Fibroblast of peridontal ligament (primary cell): ENCODE measurements around the gene CDADC1.
A peak's percentile ranks its signal among the peaks of the same experiment; 100 is the strongest.
"Not testable (repeated sequence)": the region's sequence is repeated elsewhere in the genome, so short reads cannot be mapped to it uniquely, and the experiment has no call there.

ENCODE experiments used
- DNase-seq: peaks from one replicate; pipeline ENCODE4 v3.0.0-alpha.2; 2010; ENCODE audit errors: extremely low read depth

CDADC1 gene

DNA sequence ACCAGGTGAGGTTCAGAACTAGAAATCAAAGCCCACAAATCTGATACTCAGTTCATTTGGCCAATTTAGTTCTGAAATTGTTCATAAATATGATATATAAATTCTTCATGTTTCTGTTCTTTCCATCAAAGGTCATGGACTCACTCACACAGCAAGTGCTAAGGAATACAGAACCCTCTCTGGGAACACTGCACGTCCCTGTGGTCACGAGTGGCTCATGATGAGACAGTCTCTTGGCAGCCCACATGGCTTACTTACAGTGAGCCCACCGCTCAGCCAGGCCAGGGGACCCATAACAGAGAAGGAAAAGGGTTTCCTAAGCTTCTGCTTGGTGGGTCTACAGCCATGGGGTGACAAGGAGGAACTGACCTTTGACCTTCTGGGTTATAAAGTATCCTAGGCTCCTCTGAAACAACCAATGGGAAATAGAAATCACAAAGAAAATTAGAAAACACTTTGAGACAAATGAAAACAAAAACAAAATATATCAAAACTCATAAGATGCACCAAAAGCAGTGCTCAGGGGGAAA is 67.4 kb downstream of the CDADC1 start:
- DNase-seq, result no peak

GRCh38 chr13:49315756-49316482 is 68.2 kb downstream of the CDADC1 start:
- no peak for DNase-seq

- DNase-seq, result peak; percentile 88
Observed at GRCh38 chr13:49319551-49319950, 71.8 kb downstream of the CDADC1 start.

GRCh38 chr13:49319951-49320350 is 72.2 kb downstream of the CDADC1 start:
- DNase-seq, result no peak

DNA sequence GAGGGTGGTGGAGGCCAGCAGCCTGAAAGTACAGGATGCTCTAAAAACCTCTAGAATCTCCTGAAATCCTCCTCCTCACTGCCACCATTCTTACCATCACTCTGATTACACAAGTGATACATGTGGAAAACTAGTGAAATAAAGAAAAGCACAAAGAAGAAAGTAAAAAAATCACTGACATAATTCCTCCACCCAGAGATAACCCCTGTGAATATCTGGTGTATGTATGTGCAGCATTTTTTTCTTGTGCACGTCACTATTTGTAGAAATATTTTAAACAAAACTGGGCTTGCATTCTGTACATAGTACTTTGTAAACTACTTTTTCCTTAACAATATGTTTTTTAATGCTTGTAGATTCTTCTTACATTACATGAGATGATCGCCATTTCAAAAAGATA is 73.2 kb downstream of the CDADC1 start:
- DNase-seq, result no peak

- DNase-seq, result no peak
Observed at GRCh38 chr13:49322702-49323101, 75.0 kb downstream of the CDADC1 start.

DNA sequence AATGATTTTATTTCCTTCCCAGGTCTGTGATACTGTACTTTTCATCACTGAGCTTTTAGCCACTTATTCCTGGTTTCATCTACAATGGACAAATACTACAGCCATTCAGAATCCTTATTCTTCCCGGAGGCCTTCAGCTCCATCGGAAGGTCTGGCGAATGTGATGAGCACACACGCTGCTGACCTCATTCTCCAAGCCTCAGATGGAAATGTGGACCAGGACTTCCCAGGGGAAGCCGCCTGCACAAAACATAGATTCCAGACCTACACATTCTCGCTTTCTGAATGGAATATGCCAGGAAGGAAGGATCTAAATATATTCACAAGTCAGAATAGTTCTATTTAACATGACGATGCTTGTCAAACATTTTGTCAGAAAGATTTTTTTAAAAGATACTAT is 75.6 kb downstream of the CDADC1 start:
- no peak for DNase-seq

GRCh38 chr13:49326222-49326917 is 78.6 kb downstream of the CDADC1 start:
- DNase-seq, result no peak

GRCh38 chr13:49327145-49327544 is 79.4 kb downstream of the CDADC1 start:
- not testable (repeated sequence) for DNase-seq

- no peak for DNase-seq
Observed at GRCh38 chr13:49329831-49330545, 82.3 kb downstream of the CDADC1 start.

GRCh38 chr13:49330546-49330864 is 82.8 kb downstream of the CDADC1 start:
- no peak for DNase-seq

GRCh38 chr13:49336655-49337054 is 88.9 kb downstream of the CDADC1 start:
- no peak for DNase-seq

- no peak for DNase-seq
Observed at GRCh38 chr13:49340161-49340560, 92.4 kb downstream of the CDADC1 start.

GRCh38 chr13:49341517-49341916 is 93.8 kb downstream of the CDADC1 start:
- no peak for DNase-seq

DNA sequence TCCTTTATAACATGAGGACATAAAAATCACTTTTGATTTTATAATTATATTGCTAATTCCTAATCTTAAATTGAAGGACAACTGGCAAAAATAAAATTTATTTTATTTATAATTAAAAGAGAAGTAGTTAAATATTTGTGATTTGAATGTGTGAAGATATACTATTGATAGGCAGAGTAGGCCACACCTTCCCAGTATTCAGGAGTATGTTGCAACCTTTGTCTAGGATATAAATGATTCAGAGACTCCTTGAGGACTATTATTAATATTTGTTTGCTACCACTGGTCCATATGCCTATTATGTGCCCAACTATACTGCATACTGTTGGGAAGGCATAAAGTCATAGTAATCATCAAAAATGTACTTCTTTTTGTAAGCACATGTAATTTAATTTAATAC is 94.2 kb downstream of the CDADC1 start:
- no peak for DNase-seq

DNA sequence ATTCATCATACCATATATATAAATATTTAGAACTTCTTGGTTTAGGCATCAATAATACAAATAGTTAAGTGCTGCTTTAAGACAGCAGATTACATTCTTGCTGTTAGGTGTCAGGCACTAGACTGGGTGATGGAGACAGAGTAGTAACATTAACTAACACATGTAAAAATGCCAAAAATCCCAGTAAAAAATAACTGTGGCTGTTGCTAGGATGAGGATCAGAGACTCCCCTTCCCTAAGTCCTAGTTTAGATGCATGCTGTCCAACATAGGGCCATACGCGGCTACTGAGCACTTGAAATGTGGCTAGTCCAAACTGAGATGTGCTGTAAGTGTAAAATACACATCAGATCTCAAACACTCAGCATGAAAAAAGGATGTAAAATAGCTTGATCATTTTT is 94.7 kb downstream of the CDADC1 start:
- DNase-seq, result no peak
